Measurements from ENCODE around the gene HLA-DMB.

HLA-DMB gene

DNA sequence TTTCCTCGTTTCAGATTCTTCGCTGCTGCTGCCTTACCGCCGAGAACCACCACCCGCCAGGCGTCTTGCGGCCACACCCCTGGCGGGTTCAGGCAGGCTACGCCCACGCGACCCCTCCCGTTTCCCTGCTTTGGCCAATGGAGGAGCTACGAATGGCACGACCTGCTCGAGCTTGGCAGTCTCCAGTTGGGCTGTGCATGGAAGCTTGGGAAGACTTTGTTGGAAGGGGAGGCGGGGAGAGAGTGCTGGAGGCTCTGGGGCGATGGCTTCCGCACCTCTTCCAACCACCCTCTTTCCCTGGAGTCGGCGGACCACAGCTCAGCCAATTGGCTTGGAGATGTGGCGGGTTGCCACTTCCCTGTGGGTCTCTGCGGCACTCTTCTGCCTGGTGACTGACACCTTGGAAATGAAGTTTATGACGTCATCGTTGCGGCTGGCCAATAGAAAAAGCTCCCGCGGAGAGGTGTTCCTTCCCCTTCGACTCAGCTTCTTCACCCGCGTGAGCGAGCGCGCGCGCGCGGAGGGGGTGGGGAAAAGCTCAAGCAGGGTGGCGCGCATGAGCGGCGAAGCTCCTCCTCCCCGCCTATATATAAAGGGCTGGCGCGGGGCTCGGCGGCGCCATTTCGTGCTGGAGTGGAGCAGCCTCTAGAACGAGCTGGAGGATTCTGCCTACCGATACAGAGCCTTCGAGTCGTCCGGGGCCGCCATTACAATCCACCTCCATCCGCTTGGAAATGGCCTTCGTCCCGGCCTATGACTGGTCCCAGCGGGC, 30.9 kb upstream of the HLA-DMB start:
- DNase-seq: peak; percentile 100

DNA sequence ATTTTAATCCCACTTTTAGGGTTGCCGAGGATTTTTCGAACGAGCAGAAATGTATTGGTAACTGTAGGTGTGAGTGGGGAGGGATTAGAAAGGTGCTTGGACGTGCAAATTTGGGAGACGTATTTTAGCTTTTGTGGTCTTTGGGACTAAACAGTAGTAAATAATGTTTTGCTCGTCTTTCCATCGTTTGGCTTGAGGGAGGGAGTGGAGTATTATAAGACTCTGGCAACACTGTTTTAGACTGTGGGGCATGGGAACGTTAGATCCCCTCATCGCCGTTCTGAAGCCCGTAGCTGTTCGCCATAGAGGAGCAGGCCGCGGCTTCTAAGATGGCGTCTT, 30.4 kb upstream of the HLA-DMB start:
- DNase-seq: no peak

DNA sequence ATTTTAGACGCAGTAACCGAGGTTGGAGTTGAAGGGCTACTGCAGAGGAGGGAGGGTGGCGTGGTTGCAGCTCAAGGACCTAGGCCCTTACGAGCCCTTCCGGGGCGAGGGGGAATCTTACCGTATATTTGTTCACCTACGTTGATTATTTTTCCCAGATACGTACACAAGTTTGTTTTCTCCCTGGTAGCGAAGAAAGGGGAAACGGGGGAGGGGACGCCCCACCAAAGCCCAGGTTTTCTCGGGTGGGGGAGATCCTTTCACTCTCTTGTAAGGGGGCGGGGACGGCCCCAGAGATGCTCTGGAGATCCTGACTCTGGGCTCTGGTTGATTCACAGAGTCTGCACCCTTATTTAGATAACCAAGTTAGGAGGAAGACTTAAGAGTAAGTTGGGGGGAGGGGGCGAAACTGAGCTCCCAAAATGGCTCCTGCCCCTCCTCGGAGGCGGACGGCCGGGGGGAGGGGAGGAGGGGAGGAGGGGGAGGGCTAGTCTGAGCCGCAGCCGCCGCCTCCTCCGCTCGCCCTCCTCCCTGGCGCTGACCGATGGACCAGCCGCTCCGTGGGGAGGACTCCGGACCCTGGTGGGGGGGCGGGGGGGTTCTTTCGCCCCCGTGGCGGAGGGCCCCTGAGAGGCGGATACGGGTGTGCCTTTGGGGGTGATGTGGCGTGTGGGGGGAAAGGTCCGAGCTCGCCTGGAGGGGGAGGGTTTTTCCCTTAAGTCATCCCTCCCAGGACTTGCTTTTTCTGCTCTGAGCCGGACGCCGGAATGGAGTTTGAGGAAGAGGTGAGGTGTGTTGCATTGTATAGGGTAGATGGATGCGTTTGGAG, 29.8 kb upstream of the HLA-DMB start:
- DNase-seq: peak; percentile 98

DNA sequence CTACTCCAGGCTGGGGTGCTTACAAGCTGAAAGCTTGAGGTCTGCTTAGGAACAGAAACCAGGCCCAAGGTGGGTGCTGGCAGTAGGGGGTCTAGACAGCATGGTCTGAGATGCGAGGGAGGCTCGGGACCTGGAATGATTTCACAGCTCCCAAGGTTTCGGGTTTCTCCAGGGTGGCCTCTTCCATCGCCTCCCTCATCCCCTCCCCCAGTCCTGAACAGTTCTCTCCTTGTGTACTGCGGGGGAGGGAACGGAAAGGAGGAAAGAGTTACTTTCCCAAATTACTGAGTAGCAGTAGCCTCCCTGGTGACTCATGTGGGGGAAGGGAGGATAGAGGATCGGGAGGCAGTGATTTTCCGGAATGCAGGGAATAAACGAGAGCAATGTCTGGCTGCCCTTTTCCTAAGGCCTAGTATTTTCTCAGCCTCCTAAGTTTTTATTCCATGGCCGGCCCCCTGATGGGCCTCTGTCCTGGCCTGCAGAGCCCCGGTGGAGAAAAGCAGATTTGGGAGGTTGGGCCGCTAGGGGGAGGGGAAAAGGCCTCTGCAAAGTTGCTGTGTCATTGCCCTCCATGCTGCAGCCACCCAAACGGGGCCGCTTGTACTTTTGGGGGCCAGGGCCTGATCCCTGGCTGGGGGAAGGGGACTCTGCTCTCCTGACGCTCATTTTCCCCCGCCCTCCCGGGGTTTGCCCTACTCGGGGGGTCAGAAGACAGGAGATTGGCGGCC, 29.0 kb upstream of the HLA-DMB start:
- DNase-seq: peak; percentile 99

DNA sequence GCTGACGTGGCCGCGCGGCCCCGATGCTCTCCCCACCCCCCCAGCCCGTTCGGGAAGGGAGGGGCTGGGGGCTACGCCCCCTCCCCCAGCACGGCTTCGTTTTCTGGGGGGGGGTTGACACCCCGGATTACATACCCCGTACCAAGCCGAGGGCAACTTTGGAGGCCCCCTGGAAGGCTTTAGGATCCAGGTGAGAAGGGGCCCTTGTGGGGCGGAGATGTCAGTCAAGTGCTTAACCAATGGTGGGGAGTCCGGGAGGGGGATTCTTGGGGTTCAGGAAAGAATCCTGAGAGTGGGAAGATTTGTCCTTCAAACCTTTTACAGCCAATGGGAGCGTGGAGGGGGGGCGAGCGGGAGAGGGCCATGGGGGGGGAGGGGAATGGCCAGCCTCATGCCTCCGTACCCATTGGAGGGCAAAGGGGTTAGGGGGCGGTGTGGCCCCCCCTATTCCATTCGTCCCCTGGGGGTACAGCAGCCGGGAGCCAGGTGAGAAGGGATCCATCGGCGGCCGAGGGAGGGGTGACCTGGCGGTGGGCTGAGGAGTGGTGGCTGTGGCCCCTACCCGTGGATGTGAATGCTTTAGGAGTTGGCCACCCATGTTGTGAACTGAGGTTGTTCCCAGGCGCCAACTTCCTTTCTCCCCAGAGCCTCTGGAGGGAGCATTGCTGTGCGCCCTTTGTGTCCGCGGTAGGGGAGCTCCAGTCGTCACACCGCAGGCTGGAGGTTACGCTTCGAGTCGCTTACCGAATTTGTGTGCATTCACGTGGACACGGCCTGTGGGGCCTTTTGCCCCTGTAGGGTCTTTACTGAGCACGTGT, 28.2 kb upstream of the HLA-DMB start:
- DNase-seq: peak; percentile 89

DNA sequence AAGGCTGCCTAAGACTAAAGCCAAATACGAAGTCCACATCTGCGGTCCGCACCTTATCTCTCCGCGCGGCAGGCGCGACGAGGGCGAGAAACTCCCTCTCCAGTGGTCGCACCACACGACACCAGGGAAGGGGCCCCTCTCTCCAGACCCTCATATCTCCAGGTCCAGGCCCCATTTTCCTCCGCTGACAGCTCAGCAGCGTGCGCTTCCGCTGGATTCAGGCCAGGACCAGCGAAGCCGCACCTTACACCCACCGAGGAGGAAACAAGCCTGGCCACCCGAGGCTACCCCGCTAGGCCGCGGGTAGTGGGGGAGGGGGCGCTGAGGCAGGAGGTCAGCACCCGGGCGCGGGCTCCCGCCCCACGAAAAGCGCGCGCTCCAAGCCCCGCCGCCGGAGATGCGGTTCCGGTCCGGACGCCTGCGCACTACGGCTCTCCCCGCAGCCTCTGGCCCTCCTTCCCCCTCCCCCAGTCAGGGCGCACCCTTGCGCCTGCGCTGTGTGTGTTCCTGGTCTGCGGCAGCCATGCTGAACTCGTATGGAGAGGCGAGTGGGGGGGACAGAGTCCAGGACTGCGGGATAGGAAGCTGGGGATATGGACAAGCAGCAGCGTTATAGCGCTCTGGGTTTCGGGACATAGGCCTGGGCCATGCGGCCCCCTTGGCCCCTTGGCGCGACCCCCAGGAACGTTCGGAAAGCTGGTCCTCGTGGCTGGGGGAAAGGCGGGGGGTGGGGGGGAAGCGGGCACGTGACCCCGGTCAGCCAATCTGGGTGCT, 27.5 kb upstream of the HLA-DMB start, which contains the start of gene BRD2:
Gene BRD2, plus strand, starts transcription at position 502 of the 774 bp plus-strand sequence. CDS start 4,305 bp downstream, outside the sequence.
- DNase-seq: peak; percentile 98

DNA sequence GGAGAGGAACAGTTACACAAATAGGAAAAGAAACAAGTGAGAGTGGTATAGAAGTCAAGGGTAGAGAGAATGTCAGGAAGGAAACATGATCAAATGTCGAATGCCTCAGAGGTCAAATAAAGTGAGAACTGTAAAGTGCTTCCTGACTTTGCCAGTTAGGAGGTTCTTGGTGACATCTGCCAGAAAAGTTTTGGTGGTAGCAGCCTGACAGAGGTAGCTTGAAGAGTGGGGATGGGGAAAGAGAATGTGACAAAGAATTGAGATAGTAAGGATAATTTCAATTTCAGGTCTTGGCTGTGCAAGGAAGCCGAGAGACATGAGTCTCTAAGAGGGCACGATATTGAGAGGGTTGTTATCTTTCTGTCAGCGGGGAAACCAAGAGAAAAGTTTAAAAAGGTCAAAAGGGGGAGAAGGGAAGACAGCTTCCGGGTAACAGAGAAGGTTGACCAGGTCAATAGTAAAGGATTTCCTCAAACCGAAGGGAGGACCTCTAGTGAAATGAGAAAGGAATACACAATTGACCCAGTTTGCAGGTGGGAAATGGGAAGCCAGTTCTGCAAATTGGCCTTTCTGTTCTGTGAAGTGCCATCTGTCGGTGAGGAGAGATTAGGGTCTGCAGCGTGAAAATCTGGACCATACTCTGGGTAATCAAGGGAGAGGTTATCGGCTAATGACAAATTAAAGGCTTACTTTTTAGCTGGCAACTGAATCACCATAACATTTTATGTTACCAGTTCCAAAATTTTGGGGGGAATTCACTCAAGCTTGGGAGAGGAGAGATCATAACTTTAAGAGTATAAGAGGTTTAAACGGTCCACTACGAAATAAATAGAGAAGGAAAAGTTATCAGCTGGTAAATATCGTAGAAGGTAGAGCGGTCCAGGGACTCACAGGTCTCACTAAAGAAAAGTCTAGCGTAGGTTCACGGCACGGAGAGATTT, 26.6 kb upstream of the HLA-DMB start:
- peak; percentile 62 for DNase-seq

DNA sequence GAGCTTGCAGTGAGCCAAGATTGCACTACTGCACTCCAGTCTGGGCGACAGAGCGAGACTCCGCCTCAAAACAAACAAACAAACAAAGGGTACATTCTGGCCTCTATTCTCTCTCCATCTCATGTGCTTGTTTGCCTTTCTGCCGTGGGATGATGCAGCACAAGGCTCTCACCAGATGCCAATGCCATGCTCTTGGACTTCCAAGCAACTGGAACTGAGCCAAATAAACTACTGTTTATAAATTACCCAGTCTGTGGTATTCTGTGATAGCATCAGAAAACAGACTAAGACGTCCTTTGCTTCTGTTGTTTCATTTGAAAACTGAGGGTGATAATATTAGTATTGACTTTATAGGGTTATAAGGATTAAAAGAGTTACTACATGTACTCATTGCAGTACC, 23.9 kb upstream of the HLA-DMB start:
- DNase-seq: no peak

DNA sequence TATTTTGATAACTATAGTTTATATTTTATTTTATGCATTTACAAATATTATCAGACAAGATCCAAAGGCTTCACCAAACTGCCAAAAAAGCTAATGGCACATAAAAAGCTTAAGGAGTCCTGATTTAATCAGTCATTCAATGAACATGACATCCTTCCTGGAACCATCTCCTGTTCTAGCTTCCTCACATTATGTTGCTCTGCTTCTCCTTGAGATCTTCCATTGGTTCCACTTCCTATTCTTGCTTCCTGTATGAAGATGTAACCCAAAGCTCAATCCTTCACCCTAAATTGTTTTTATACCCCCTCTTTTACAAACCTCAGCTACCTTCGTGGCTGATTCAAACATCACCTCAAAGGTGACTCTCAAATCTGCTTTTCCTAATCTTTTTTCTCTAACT, 23.0 kb upstream of the HLA-DMB start:
- DNase-seq: no peak

DNA sequence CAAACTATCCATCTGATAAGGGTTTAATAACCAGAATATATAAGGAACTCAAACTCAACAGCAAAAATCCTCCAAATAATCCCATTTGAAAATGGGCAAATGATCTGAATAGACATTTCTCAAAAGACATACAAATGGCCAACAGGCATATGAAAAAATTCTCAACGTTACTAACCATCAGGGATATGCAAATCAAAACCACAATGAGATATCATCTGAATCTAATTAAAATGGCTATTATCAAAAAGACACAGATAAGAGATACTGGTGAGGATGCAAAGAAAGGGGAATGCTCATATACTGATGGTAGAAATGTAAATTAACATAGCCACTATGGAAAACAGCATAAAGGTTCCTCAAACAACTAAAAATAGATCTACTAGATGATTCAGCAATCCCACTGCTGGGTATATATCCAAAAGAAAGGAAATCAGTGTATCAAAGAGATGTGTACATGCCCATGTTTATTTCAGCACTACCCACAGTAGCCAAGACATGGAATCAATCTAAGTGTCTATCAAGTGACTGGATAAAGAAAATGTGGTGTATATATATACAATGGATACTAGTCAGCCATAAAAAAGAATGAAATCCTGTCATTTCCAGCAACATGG, 21.5 kb upstream of the HLA-DMB start:
- DNase-seq: no peak

DNA sequence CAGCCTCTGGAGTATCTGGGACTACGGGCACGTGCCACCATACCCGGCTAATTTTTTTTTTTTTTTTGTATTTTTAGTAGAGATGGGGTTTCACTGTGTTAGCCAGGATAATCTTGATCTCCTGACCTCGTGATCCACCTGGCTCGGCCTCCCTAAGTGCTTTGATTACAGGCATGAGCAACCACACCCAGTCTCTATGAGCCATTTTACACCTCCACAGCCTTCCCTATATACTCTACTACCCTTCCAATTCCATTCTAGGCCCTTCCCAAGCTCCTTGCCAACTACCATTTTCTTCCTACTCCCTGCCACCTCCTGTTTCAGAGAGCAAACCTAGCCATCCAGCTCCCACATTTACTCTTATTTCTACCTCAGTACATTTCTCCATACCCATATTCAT, 19.7 kb upstream of the HLA-DMB start:
- DNase-seq: no peak

DNA sequence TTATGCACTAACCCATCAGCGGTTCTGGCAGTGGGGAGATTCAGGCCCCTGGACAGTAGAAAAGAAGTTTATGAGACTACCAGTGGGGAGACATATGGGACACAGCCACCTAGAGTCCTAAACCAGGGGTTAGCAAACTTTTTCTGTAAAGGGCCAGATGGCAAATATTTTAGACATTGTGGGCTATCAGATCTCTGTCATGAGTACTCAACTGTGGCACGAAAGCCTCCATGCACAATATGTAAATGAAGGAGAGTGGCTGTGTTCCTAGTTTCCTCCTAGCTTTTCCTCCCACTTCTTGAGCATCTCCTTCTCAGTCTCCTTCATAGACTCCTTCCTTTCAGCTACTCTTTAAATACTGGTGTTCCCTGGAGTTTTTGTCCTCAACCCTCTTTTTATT, 15.3 kb upstream of the HLA-DMB start:
- no peak for DNase-seq

DNA sequence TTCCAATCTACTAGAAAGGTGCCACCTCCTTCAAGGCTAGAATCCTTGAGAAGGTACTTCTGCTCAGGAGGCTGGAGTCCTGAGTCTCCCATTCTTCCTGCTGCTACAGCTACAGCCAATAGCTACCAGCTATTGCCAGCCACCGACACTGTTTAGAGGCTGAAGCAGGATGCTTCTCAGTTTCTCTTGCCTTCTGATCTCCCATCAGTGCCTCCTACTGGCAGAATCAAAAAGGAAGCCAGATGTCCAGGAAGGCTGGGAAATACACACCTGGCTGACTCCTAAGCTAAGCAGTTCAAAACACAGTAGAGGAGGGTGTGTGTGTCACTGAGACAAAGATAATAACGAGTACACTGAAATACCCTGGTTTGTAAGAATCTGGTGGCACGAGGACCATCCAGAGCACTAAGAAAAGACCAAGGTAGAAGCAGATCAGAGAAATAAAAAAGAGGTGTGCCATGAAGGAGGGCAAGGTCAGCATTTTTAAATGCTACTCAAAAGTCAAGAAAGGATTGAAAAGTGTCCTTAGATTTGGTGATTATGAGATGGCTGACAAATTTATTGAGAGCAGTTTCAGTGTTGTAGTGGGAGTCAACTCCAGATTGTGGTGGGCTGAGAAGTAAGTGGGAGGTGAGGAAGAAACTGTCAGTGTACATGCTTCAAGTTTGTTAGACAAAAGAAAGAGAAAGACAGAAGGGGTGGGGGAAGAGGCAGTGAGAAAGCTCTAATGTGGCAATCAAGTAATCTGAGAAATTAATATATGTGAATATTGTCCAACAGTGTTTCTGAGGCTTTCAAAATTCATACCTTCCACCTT, 14.4 kb upstream of the HLA-DMB start:
- no peak for DNase-seq

DNA sequence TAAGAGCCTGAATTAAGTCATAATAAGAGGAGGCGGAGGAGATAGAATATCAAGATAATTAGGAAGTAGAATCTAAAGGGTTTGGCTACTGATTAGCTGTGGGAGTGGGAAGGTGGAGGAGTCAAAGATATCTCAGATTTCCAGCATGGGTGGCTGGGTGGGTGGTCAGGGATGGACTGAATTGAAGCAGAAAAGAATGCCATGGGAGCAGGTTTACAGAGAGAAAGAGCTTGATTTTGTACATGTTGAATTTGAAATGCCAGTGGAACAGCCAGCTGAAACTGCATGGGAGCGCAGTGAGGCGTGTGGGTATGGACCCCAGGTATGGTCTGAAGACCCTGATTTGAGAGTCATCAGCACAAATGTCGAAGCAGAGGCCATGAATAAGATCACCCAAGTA, 13.4 kb upstream of the HLA-DMB start:
- DNase-seq: no peak

DNA sequence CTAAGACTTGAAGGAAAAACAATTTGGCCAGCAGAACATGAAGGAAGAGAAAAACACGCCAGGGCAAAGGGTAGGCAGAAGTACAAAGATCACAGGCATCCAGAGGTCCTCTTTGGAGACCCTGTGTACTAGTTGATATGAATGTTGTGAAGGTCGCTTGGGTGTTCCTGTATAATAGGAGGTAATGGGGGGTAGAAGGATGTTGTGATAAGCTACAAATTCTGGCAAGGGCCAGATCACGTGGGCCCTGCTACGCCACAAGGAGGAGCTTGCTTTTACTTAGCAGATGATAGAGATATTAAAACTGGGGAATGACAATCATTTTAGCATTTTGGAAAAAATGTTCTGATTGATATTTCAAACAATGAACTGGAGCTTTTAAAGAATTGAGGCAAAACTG, 12.9 kb upstream of the HLA-DMB start:
- DNase-seq: no peak

DNA sequence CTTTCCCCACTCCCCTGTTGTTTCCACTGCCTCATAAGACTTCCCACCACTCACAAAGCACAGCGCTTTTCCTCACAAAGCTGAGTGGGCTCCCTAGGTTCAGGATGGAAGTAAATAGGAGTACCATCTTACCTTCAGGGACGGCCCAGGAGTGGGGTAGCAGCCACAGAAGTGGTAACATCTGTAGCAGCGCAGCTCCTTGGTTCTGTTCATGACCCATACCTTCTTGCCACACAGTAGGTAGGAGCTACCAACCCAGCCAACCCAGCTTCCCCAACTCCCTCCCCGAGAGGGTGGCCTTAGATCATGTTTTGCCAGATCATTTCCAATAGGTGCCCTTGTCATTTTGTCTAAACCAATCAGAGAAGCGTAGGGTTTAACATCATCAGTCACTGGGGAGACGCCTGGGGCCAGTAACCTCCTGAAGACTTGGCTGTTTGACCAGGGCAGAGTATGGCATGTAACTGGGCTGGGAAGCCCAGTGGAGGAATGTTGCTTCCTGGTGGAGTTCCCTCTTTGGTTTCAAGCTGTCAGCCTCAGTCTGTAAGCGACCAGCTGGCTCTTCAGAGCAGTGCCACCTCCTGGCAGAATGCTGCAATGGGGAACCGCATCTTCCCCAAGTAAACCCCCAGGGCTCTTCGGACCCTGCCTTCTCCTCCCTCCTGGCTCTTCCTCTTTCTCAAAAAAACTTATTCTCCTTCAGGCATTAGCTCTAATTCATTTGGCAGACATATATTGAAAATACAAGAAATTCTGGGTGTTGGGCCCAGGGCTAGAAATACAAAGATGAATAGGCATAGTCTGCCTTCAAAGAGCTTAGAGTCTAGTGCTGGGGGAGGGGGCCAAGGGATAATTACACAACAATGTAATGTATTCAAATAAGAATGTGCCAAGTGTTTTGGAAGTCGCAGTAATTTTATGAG, 12.2 kb upstream of the HLA-DMB start, which contains the start of gene HLA-DMA:
Gene HLA-DMA, minus strand, starts transcription at position 281 of the 923 bp plus-strand sequence. Its CDS starts 61 bp downstream, at position 220.
- DNase-seq: peak; percentile 97

DNA sequence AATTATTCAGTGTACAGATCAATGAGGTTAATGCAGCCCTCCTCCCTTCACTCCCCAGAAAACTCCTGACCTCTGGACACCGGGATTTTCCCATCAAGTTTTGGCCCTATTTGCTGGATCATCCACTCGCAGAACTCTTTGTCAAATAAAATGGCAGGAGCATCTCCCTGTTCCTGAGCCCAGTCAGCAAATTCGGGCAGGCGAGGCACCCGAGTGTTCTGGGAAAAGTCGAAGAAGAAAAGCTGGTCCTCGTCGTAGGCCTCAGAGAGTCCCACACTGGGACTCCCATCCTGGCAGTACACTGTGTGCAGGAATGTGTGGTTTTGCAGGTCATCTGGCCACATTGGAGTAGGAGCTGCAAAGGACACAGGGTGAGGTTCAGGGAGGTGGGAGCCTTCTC, 9.6 kb upstream of the HLA-DMB start:
- DNase-seq: no peak

DNA sequence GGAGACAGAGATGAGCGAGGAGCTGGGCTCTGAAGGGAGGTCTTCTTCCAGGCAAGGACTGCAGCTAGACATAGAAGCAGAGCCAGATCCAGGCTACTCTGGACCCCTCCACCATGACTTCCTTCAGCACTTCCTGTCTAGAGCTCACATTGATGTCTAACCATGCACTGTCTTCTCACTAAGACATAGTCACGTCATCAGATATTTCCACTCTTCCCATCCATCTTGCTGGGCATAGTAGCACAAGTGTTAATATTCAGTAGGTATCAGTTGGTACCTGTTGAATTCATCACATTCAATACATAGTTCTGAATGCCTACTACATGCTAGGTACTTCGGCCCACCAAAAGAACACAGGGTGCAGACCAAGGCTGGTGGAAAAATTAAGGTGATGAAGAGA, 9.2 kb upstream of the HLA-DMB start:
- no peak for DNase-seq
